K562 (cell line): ENCODE measurements around the gene SHANK3. TPM values are rescaled to one million over a fixed set of nuclear protein-coding genes. Genes with fewer than 3 reads are reported as not detected.

Source experiments
- ATAC-seq: fragments of 200-7000 bp; cut with Tn5 transposase; 3 replicates; pipeline ENCODE4 v1.9.1; 2020; ENCODE audit warnings: moderate library complexity
- BruUV-seq: library from RNA; stranded (reverse); fragments of 400-500 nt; replicated peaks from 2 replicates; lab custom pipeline; 2021; lab: Mats Ljungman, UMichigan
- CTCF ChIA-PET: fragments of 300-600 bp; formaldehyde crosslinking; extraction: SDS; loops from one replicate; lab custom pipeline; 2021; ENCODE audit warnings: low intra/inter-chr PET ratio; lab: Yijun Ruan, JAX
- POLR2A ChIA-PET: fragments of 300-600, 350-650 bp; sonication (Branson Sonifier 250); formaldehyde crosslinking; extraction: SDS; loops from one replicate; lab custom pipeline; 2021; ENCODE audit warnings: antibody characterized with exemption, inconsistent platforms; lab: Yijun Ruan, JAX
- DNase-seq, 4 experiments: peaks; one replicate each; pipeline versions ENCODE4 v3.0.0 to v3.0.0-alpha.2; 2011 to 2018; ENCODE audit warnings: low spot score in 3 of 4, mixed read lengths in 3 of 4; ENCODE audit errors: extremely low read depth in 1 of 4
- FAIRE-seq: peaks from 2 replicates; lab custom pipeline; 2011; peaks lifted over from hg19 to GRCh38; lab: Jason Lieb, UNC
- H2AFZ ChIP-seq: 2 replicates; pipeline ENCODE4 v1.6.0; 2011; ENCODE audit warnings: low read depth, low read length, control low read depth, inconsistent platforms
- H3K27ac ChIP-seq: fragments of 200-600 bp; 3 replicates; pipeline ENCODE4 v1.8.0; 2011; ENCODE audit warnings: low read depth, mild to moderate bottlenecking, control low read depth, inconsistent platforms, low read length, moderate library complexity, mixed read lengths; ENCODE audit errors: extremely low read depth
- H3K27me3 ChIP-seq, 2 experiments: fragments of 300-600 bp in 1 of 2; 2 replicates in 1 of 2; 3 replicates in 1 of 2; pipeline versions ENCODE4 v1.6.0 to v1.8.0; 2011; ENCODE audit warnings: inconsistent platforms in 2 of 2, low read length in 2 of 2, mild to moderate bottlenecking in 1 of 2, mixed read lengths in 1 of 2, moderate library complexity in 1 of 2; ENCODE audit not compliant: control insufficient read depth in 2 of 2, insufficient read depth in 2 of 2
- H3K36me3 ChIP-seq: fragments of 300-600 bp; 3 replicates; pipeline ENCODE4 v1.8.0; 2011; ENCODE audit warnings: mild to moderate bottlenecking, low read length, inconsistent platforms; ENCODE audit not compliant: control insufficient read depth, insufficient read depth
- H3K4me1 ChIP-seq, 2 experiments: fragments of 200-600 bp in 1 of 2; replicated peaks in 1 of 2; 2 replicates in 1 of 2; 3 replicates in 1 of 2; pipeline versions ENCODE4 v1.5.1 to v1.8.0; 2011; ENCODE audit warnings: inconsistent platforms in 2 of 2, low read length in 2 of 2, mild to moderate bottlenecking in 1 of 2, mixed read lengths in 1 of 2, moderate library complexity in 1 of 2; ENCODE audit not compliant: control insufficient read depth in 2 of 2, insufficient read depth in 2 of 2
- H3K4me2 ChIP-seq: 2 replicates; pipeline ENCODE4 v1.6.1; 2011; ENCODE audit warnings: low read length, control low read depth, inconsistent platforms, mixed read lengths; ENCODE audit not compliant: insufficient read depth
- H3K4me3 ChIP-seq: fragments of 200-600 bp; sonication (generic), shearing (Covaris generic); 2 replicates; pipeline ENCODE4 v1.5.1; 2016; ENCODE audit warnings: control low read depth, inconsistent platforms
- H3K79me2 ChIP-seq: fragments of 200-600 bp; 3 replicates; pipeline ENCODE4 v1.8.0; 2011; ENCODE audit warnings: low read length, inconsistent platforms; ENCODE audit not compliant: control insufficient read depth, insufficient read depth
- H3K9ac ChIP-seq, 2 experiments: 2 replicates each; pipeline versions ENCODE4 v1.6.0 to v1.6.1; 2011; ENCODE audit warnings: low read depth in 2 of 2, low read length in 2 of 2, control low read depth in 1 of 2, inconsistent platforms in 1 of 2, mild to moderate bottlenecking in 1 of 2, mixed read lengths in 1 of 2; ENCODE audit not compliant: insufficient read depth in 1 of 2
- H3K9me1 ChIP-seq: one replicate; pipeline ENCODE4 v1.6.0; 2011; ENCODE audit warnings: inconsistent platforms, mild to moderate bottlenecking, low read length, moderate library complexity; ENCODE audit not compliant: control insufficient read depth, insufficient read depth
- H3K9me3 ChIP-seq: replicated peaks from 2 replicates; pipeline ENCODE4 v1.5.1; 2011; ENCODE audit warnings: low read depth, low read length, inconsistent platforms; ENCODE audit not compliant: control insufficient read depth, insufficient read depth
- H4K20me1 ChIP-seq: replicated peaks from 2 replicates; pipeline ENCODE4 v1.6.1; 2011; ENCODE audit warnings: low read length, inconsistent platforms, mixed read lengths; ENCODE audit not compliant: control insufficient read depth, insufficient read depth
- HDAC1 ChIP-seq, 2 experiments: fragments of 450-650 bp; IDR thresholded peaks; 2 replicates each; pipeline ENCODE4 v1.6.1; 2016 to 2017; ENCODE audit warnings: inconsistent platforms in 1 of 2, mild to moderate bottlenecking in 1 of 2, moderate library complexity in 1 of 2
- SREBF1 ChIP-seq: fragments of 150-350 bp; IDR thresholded peaks from 2 replicates; pipeline ENCODE4 v1.6.1; 2014; ENCODE audit warnings: antibody characterized with exemption, low read depth, low read length, borderline replicate concordance
- ZNF589 ChIP-seq: fragments of 200-800 bp; sonication (Bioruptor generic); IDR thresholded peaks from 2 replicates; pipeline ENCODE4 v1.6.1; 2016; ENCODE audit warnings: low read depth, missing genetic modification characterization, missing compliant biosample characterization
- WGBS: fragments of 100-300 bp; shearing (Covaris generic); methylation state at CpG from one replicate; pipeline ENCODE4 v1.1.6; 2016; ENCODE audit warnings: low coverage, mixed read lengths; ENCODE audit not compliant: insufficient coverage; ENCODE audit errors: missing lambda C conversion rate; 5-methylcytosine and 5-hydroxymethylcytosine counted together
- in situ Hi-C: fragments of 300-500 bp; cut with MboI; formaldehyde crosslinking; loops from 4 replicates; pipeline ENCODE4 v1.15.0; 2018; ENCODE audit warnings: inconsistent platforms, mixed read lengths
- intact Hi-C: fragments of 100-400 bp; cut with micrococcal nuclease; formaldehyde crosslinking; loops from 2 replicates; pipeline ENCODE4 v1.14.2; 2022
- polyA plus RNA-seq, 8 experiments: library from polyadenylated mRNA; depleted of rRNA in 4 of 8; stranded (reverse) in 5 of 8; unstranded in 3 of 8; fragments of >200 nt; fragmentation: Nextera tagmentation in 2 of 8; fragmentation: Illumina TruSeq in 1 of 8; extraction: Ambion mirVana in 2 of 8; extraction: Trizol in 1 of 8; gene quantifications; 2 replicates each; pipeline versions ENCODE4 v1.2.1 to v1.2.3, GENCODE V29; 2011 to 2014; ENCODE audit warnings: inconsistent platforms in 1 of 8, missing spikeins in 1 of 8
- total RNA-seq, 7 experiments: library from RNA; depleted of rRNA in 6 of 7; stranded (reverse); fragments of >200 nt in 6 of 7; fragmentation: Illumina TruSeq in 2 of 7; extraction: Trizol in 2 of 7; gene quantifications; 2 replicates each; pipeline versions ENCODE4 v1.2.1 to v1.2.3, GENCODE V29; 2011 to 2021; ENCODE audit warnings: low replicate concordance in 1 of 7
- TF ChIP-seq, protein P1 (sequence below): fragments of 250-450 bp; sonication (Bioruptor Pico); IDR thresholded peaks from 2 replicates; pipeline ENCODE4 v1.8.0; 2022; ENCODE audit warnings: moderate library complexity, mild to moderate bottlenecking, inconsistent platforms
- TF ChIP-seq, protein P2 (sequence below): fragments of 250-450 bp; sonication (Bioruptor Pico); IDR thresholded peaks from 2 replicates; pipeline ENCODE4 v1.5.0; 2021

SHANK3 gene
- total and polyA plus RNA-seq, 9 of the 15 experiments (the other 6 are each of a cell fraction or from before 2014, with no cell fraction given): 0.01 to 0.07 (median 0.03) TPM; not detected in 6

DNA sequence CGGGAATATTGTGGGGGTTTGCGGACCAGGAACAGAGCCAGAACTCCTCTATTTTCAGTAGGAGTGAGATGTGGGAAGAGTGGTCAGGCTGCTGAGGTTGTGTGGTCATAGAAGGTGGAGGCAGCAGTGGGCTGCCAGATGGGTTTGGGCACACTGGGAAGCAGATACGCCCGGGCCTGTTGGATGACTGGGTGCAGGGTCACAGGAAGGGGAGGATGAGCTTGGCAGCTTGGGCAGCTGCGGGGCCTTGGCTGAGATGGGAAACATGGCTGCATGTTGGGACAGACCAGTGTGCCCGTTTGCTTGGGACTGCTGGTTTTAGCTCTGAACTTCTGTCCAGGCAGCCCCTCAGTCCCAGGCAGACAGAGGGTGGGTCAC is 11.4 kb downstream of the SHANK3 start:
- CTCF ChIA-PET: no interaction called here
- Histone ChIP-seq H3K27ac (no peak overlapping the region), H3K9ac (no peak overlapping the region), H4K20me1 (no peaks in the 10 kb centered on the region), H3K36me3 (no peaks in the 10 kb centered on the region), H3K27me3 (peaks cover 3 to 27% of the 10 kb centered on the region in 2 experiments; a peak in 4 of 5 replicates), H3K4me2 (no peak overlapping the region)
- DNase-seq: no peak
- no peak for ATAC-seq
- 4% methylated on average over 4 of the region's 6 CpGs for WGBS
- FAIRE-seq: no peak
- in situ Hi-C loops: no loop called here
- intact Hi-C loops: no loop called here
- TF ChIP-seq ZNF589 (CRISPR knock-in tag) (no peak), SREBF1 (no peak), HDAC1 (IDR thresholded peaks at IDR 0.05) (no peak)
- TF ChIP-seq, protein P1, sequence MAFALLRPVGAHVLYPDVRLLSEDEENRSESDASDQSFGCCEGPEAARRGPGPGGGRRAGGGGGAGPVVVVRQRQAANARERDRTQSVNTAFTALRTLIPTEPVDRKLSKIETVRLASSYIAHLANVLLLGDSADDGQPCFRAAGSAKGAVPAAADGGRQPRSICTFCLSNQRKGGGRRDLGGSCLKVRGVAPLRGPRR (CRISPR knock-in tag): no peak
- TF ChIP-seq, protein P2, sequence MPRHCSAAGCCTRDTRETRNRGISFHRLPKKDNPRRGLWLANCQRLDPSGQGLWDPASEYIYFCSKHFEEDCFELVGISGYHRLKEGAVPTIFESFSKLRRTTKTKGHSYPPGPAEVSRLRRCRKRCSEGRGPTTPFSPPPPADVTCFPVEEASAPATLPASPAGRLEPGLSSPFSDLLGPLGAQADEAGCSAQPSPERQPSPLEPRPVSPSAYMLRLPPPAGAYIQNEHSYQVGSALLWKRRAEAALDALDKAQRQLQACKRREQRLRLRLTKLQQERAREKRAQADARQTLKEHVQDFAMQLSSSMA: no peak
- TF ChIP-seq, all 486 proteins: peak for 0
- H3K4me1 ChIP-seq: no peaks in the 10 kb centered on the region; a peak in 1 of 5 replicates
- no peaks in the 10 kb centered on the region for H3K9me1 ChIP-seq
- POLR2A ChIA-PET: no interaction called here
- no peak overlapping the region for H3K4me3 ChIP-seq
- no TSS peak for BruUV-seq
- no peaks in the 10 kb centered on the region for H3K9me3 ChIP-seq
- H3K79me2 ChIP-seq: no peaks in the 10 kb centered on the region
- H2AFZ ChIP-seq: no peak overlapping the region
